Mesenchymal stem cell (in vitro differentiated cells and primary cell): ENCODE measurements around the gene RUNX3.
A peak's percentile ranks its signal among the peaks of the same experiment; 100 is the strongest.

Source experiments
- DNase-seq: peaks from one replicate; pipeline ENCODE4 v3.0.0-alpha.2; 2013
- H2AFZ ChIP-seq: one replicate; pipeline ENCODE4 v1.6.1; 2013; ENCODE audit warnings: low read depth, mild to moderate bottlenecking, control low read depth, inconsistent platforms, low read length, moderate library complexity
- H2AK5ac ChIP-seq: 2 replicates; pipeline ENCODE4 v1.6.1; 2013; ENCODE audit warnings: low read length, moderate library complexity, mild to moderate bottlenecking, inconsistent platforms; ENCODE audit not compliant: severe bottlenecking
- H2BK120ac ChIP-seq: one replicate; pipeline ENCODE4 v1.6.1; 2013; ENCODE audit warnings: low read depth, mild to moderate bottlenecking, inconsistent platforms, low read length, moderate library complexity
- H2BK12ac ChIP-seq, 2 experiments: one replicate each; pipeline ENCODE4 v1.6.1; 2013; ENCODE audit warnings: inconsistent platforms in 2 of 2, low read length in 2 of 2, mild to moderate bottlenecking in 2 of 2, moderate library complexity in 2 of 2, control low read depth in 1 of 2
- H2BK15ac ChIP-seq: one replicate; pipeline ENCODE4 v1.6.1; 2013; ENCODE audit warnings: mild to moderate bottlenecking, low read depth, inconsistent platforms; ENCODE audit not compliant: poor library complexity, severe bottlenecking
- H2BK5ac ChIP-seq: 2 replicates; pipeline ENCODE4 v1.6.1; 2013; ENCODE audit warnings: low read depth, mild to moderate bottlenecking, low read length, control low read depth, inconsistent platforms; ENCODE audit not compliant: poor library complexity, severe bottlenecking
- H3K14ac ChIP-seq, 2 experiments: one replicate each; pipeline ENCODE4 v1.6.1; 2013; ENCODE audit warnings: inconsistent platforms in 2 of 2, low read length in 2 of 2, control low read depth in 1 of 2, mild to moderate bottlenecking in 1 of 2, moderate library complexity in 1 of 2
- H3K18ac ChIP-seq, 2 experiments: one replicate each; pipeline ENCODE4 v1.6.1; 2013; ENCODE audit warnings: inconsistent platforms in 2 of 2, low read length in 2 of 2, control low read depth in 1 of 2, low read depth in 1 of 2, mild to moderate bottlenecking in 1 of 2
- H3K23ac ChIP-seq, 2 experiments: one replicate each; pipeline ENCODE4 v1.6.1; 2013; ENCODE audit warnings: inconsistent platforms in 2 of 2, low read length in 2 of 2, mild to moderate bottlenecking in 2 of 2, moderate library complexity in 2 of 2, control low read depth in 1 of 2
- H3K27ac ChIP-seq: 2 replicates; pipeline ENCODE4 v1.5.1; 2013; ENCODE audit warnings: mild to moderate bottlenecking, moderate library complexity, low read length, control low read depth, inconsistent platforms; ENCODE audit not compliant: poor library complexity, severe bottlenecking
- H3K27me3 ChIP-seq, 2 experiments: 2 replicates each; pipeline versions ENCODE4 v1.6.1 to v1.7.0; 2013; ENCODE audit warnings: low read length in 2 of 2, mild to moderate bottlenecking in 2 of 2, moderate library complexity in 2 of 2, control low read depth in 1 of 2, inconsistent platforms in 1 of 2; ENCODE audit not compliant: control insufficient read depth in 1 of 2, insufficient read depth in 1 of 2
- H3K36me3 ChIP-seq, 2 experiments: 2 replicates each; pipeline versions ENCODE4 v1.6.1 to v1.7.0; 2013; ENCODE audit warnings: low read length in 2 of 2, control low read depth in 1 of 2, inconsistent platforms in 1 of 2, low read depth in 1 of 2, mild to moderate bottlenecking in 1 of 2; ENCODE audit not compliant: insufficient read depth in 2 of 2, control insufficient read depth in 1 of 2
- H3K4ac ChIP-seq, 2 experiments: one replicate each; pipeline ENCODE4 v1.6.1; 2013; ENCODE audit warnings: inconsistent platforms in 2 of 2, low read length in 2 of 2, mild to moderate bottlenecking in 2 of 2, moderate library complexity in 2 of 2, control low read depth in 1 of 2, low read depth in 1 of 2
- H3K4me1 ChIP-seq: 2 replicates; pipeline ENCODE4 v1.6.1; 2013; ENCODE audit warnings: low read depth, low read length, control low read depth; ENCODE audit not compliant: control insufficient read depth, insufficient read depth
- H3K4me2 ChIP-seq: 2 replicates; pipeline ENCODE4 v1.6.1; 2013; ENCODE audit warnings: low read length, mild to moderate bottlenecking, inconsistent platforms; ENCODE audit not compliant: poor library complexity, severe bottlenecking
- H3K4me3 ChIP-seq, 2 experiments: 2 replicates each; pipeline versions ENCODE4 v1.5.1 to v1.7.0; 2013; ENCODE audit warnings: low read length in 2 of 2, mild to moderate bottlenecking in 2 of 2, control low read depth in 1 of 2, low read depth in 1 of 2; ENCODE audit not compliant: insufficient read depth in 1 of 2
- H3K79me1 ChIP-seq: replicated peaks from 2 replicates; pipeline ENCODE4 v1.6.1; 2013; ENCODE audit warnings: mild to moderate bottlenecking, control low read depth, low read length, inconsistent platforms; ENCODE audit not compliant: poor library complexity, severe bottlenecking
- H3K9ac ChIP-seq: 2 replicates; pipeline ENCODE4 v1.7.0; 2013; ENCODE audit warnings: mild to moderate bottlenecking, low read length, moderate library complexity
- H3K9me3 ChIP-seq: 2 replicates; pipeline ENCODE4 v1.7.0; 2013; ENCODE audit warnings: mild to moderate bottlenecking, low read length; ENCODE audit not compliant: control insufficient read depth
- H4K8ac ChIP-seq: one replicate; pipeline ENCODE4 v1.6.1; 2013; ENCODE audit warnings: inconsistent platforms, mild to moderate bottlenecking, low read length, moderate library complexity
- H4K91ac ChIP-seq: one replicate; pipeline ENCODE4 v1.6.1; 2013; ENCODE audit warnings: mild to moderate bottlenecking, low read length, inconsistent platforms
- WGBS: methylation state at CpG from one replicate; pipeline ENCODE4 v1.1.7; 2013; ENCODE audit warnings: mixed read lengths; 5-methylcytosine and 5-hydroxymethylcytosine counted together

Gene RUNX3

DNA sequence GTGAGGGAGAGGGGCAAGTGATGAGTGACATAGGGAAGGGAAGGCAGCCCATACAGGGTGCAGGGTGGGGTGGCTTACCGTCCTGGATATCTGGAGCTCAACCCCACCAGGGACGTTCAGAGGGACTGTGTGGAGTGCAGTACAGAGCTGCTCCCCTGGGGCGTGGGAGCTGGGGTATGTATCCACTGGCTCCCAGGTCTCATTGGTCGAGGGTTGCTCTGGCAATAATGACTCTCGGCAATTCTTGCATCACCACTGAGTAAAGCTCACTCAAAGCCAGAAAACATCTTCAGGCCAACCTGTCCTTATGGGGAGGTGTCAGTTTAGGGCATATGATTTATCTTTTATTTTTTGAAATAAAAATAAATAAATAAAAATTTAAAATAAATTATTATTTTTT lies 43.2 kb upstream of the RUNX3 start:
- Histone ChIP-seq H2BK120ac (no peak overlapping the region), H3K79me1 (no peaks in the 10 kb centered on the region), H3K4me3 (no peak overlapping the region), H3K18ac (peak overlapping the region in 1 of 2 experiments; percentile 13), H3K4me2 (no peak overlapping the region), H2BK5ac (no peak overlapping the region), H3K9ac (no peak overlapping the region), H3K27me3 (peaks cover 7 to 43% of the 10 kb centered on the region in 2 experiments), H2AFZ (no peak overlapping the region), H3K36me3 (no peaks in the 10 kb centered on the region), H4K8ac (no peak overlapping the region), H3K4ac (no peak overlapping the region), H4K91ac (no peak overlapping the region), H2AK5ac (peak overlapping the region; percentile 63), H3K14ac (no peak overlapping the region), H3K27ac (no peak overlapping the region), H3K9me3 (peaks cover 32% of the 10 kb centered on the region), H2BK15ac (no peak overlapping the region), H3K23ac (no peak overlapping the region), H2BK12ac (no peak overlapping the region), H3K4me1 (peaks cover 24% of the 10 kb centered on the region)
- 76% methylated on average over 5 of the region's 5 CpGs for WGBS
- DNase-seq: no peak

DNA sequence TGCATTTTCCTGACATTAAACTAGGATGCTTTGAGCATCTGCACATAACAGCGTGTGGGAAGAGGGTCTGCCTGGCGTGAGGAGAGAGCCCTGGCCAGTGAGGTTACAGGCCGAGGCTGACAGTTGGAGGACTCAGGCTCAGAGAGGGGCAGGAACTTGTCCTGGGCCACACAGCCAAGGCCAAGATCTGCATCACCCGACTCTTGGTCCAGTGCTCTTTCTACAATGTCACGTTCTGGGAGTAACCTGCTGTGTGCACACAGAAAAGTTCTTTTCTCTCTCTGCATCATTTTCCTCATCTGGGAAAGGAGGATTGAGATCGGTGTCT lies 42.8 kb upstream of the RUNX3 start:
- peak overlapping the region in 1 of 2 experiments; percentile 8 for H3K14ac ChIP-seq
- no peak overlapping the region for H3K9ac ChIP-seq
- H2BK120ac ChIP-seq: no peak overlapping the region
- no peak overlapping the region for H3K4me3 ChIP-seq
- no peaks in the 10 kb centered on the region for H3K79me1 ChIP-seq
- peak overlapping the region; percentile 58 for H2AK5ac ChIP-seq
- H4K8ac ChIP-seq: no peak overlapping the region
- peak overlapping the region in 1 of 2 experiments; percentile 10 for H3K4ac ChIP-seq
- H3K36me3 ChIP-seq: no peaks in the 10 kb centered on the region
- no peak overlapping the region for H3K27ac ChIP-seq
- no peak overlapping the region for H2AFZ ChIP-seq
- no peak for DNase-seq
- H3K4me2 ChIP-seq: no peak overlapping the region
- H4K91ac ChIP-seq: no peak overlapping the region
- 92% methylated on average over 5 of the region's 6 CpGs for WGBS
- H3K4me1 ChIP-seq: peaks cover 24% of the 10 kb centered on the region
- peaks cover 32% of the 10 kb centered on the region for H3K9me3 ChIP-seq
- H3K27me3 ChIP-seq: peaks cover 3 to 39% of the 10 kb centered on the region in 2 experiments
- H2BK5ac ChIP-seq: no peak overlapping the region
- H3K23ac ChIP-seq: no peak overlapping the region
- H2BK15ac ChIP-seq: no peak overlapping the region
- H3K18ac ChIP-seq: no peak overlapping the region
- peak overlapping the region in 1 of 2 experiments; percentile 60 for H2BK12ac ChIP-seq

DNA sequence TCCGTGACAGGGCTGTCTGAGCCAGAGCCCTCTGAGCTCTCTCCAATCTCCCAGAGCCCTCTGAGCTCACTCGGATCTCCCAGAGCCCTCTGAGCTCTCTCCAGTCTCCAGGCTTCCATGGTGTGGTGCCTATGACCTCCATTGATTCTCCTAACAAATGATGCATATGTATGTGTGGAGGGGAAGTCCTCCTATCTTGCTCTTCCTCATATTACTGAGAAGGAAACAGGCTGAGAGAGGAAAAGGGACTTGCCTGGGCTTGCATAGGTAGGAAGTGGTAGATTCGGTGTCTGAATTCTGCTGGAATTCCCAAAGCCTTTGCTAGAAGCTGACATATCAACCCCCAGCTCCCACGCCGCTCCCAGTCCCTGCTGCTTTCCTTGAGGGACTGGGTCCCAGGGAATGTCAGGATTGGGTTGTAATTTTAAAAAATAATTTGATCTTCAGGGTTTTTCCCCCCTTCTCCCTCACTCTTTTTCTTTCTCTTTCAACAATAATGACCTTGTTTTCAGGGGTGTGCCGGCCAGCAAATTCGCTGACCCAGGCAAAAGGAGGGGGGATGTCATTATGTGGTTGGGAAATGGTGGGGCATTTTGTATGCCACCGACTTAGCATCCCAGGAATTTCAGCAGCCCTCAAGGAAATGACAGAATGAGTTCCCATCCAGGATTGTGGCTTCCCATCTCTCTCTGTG lies 42.3 kb upstream of the RUNX3 start:
- DNase-seq: no peak
- H3K14ac ChIP-seq: peak overlapping the region in 1 of 2 experiments; percentile 8
- H2BK12ac ChIP-seq: peak overlapping the region in 1 of 2 experiments; percentile 19
- H2BK5ac ChIP-seq: no peak overlapping the region
- no peak overlapping the region for H4K8ac ChIP-seq
- no peak overlapping the region for H3K4me3 ChIP-seq
- H4K91ac ChIP-seq: no peak overlapping the region
- peaks cover 32% of the 10 kb centered on the region for H3K9me3 ChIP-seq
- no peak overlapping the region for H3K23ac ChIP-seq
- H3K79me1 ChIP-seq: no peaks in the 10 kb centered on the region
- no peak overlapping the region for H3K27ac ChIP-seq
- peak overlapping the region; percentile 10 for H2AFZ ChIP-seq
- WGBS: 72% methylated on average over 4 of the region's 8 CpGs
- no peak overlapping the region for H3K9ac ChIP-seq
- no peak overlapping the region for H3K18ac ChIP-seq
- H2AK5ac ChIP-seq: peak overlapping the region; percentile 58
- H3K4me2 ChIP-seq: no peak overlapping the region
- H3K4me1 ChIP-seq: peaks cover 24% of the 10 kb centered on the region
- no peak overlapping the region for H2BK120ac ChIP-seq
- no peaks in the 10 kb centered on the region for H3K36me3 ChIP-seq
- H3K27me3 ChIP-seq: peaks cover 3 to 39% of the 10 kb centered on the region in 2 experiments
- H3K4ac ChIP-seq: peak overlapping the region in 1 of 2 experiments; percentile 10
- H2BK15ac ChIP-seq: no peak overlapping the region

DNA sequence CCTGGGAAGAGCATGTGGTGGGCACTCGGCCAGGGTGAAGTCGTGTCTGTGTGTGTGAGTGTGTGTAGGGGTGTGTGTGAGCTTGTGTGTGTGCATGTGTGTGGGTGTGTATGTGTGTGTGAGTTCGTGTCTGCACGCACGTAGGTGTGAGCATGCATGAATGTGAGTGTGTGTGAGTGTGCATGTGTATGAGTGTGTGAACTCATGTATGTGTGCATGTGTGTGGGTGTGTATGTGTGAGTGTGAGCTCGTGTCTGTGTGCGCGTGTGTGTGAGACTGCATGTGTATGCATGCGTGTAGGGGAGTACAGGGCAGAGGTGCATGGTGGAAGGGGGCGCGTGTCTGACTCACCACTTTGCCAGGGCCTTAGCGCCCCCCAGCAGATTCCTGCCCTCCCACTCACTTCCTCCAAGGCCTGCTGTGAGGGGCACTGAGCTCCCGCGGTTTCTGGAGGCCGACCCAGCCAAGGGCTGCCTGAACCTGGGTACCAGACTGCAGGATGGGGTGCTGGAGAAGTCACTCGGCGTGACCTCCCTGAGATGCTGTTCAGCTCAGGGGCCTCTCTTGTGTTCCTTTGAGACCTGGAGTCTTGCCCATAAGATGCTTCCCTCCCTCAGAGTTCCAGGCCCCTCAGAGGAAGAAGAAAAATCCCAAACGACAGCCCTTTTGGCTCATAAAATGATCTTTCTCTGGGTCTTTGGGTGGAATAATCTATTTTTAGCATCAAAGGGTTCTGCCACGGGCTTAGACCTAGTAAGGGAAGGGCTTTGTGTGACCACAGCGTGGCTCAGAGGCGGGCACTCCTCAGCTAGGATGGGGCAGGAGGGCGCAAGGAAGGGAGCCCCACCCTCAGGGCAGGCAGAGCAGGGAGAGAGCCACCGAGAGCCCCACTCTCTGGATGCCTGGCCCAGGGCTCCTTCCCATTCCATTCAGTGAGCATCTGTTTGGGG lies 41.1 kb upstream of the RUNX3 start:
- Histone ChIP-seq H2AK5ac (peak overlapping the region; percentile 80), H3K14ac (peak overlapping the region in 1 of 2 experiments; percentile 71), H3K4me2 (no peak overlapping the region), H3K4ac (no peak overlapping the region), H3K36me3 (no peaks in the 10 kb centered on the region), H3K27me3 (peaks cover 3 to 32% of the 10 kb centered on the region in 2 experiments), H2BK15ac (peak overlapping the region; percentile 8), H4K8ac (peak overlapping the region; percentile 65), H4K91ac (peak overlapping the region; percentile 56), H2BK120ac (no peak overlapping the region), H3K4me1 (peaks cover 27% of the 10 kb centered on the region), H2BK12ac (peak overlapping the region; percentile 1 to 25), H3K79me1 (no peaks in the 10 kb centered on the region), H3K27ac (no peak overlapping the region), H2AFZ (no peak overlapping the region), H3K23ac (no peak overlapping the region), H3K9ac (no peak overlapping the region), H3K4me3 (no peak overlapping the region), H3K9me3 (peaks cover 24% of the 10 kb centered on the region), H3K18ac (peak overlapping the region in 1 of 2 experiments; percentile 38), H2BK5ac (no peak overlapping the region)
- no peak for DNase-seq
- 76% methylated on average over 20 of the region's 23 CpGs for WGBS
